HepG2 (cell line): ENCODE measurements around the gene MIER1. TPM values are rescaled to one million over a fixed set of nuclear protein-coding genes. Genes with fewer than 3 reads are reported as not detected.

Experiments used
- ARID2 ChIP-seq: sonication (generic); formaldehyde crosslinking; IDR thresholded peaks from 2 replicates; pipeline ENCODE4 v1.8.1; 2022; ENCODE audit warnings: mild to moderate bottlenecking, missing genetic modification reagents, borderline replicate concordance
- ARNTL ChIP-seq: sonication (generic); formaldehyde crosslinking; IDR thresholded peaks from 2 replicates; pipeline ENCODE4 v1.4.0; 2020; ENCODE audit warnings: mild to moderate bottlenecking, missing genetic modification reagents
- FOXA1 ChIP-seq, 2 experiments: fragments of 450-650 bp in 1 of 2; sonication (generic) in 1 of 2; formaldehyde crosslinking in 1 of 2; IDR thresholded peaks; 2 replicates each; pipeline versions ENCODE4 v1.4.0 to v1.6.1; 2016 to 2020; ENCODE audit warnings: missing genetic modification reagents in 1 of 2
- FOXA3 ChIP-seq: IDR thresholded peaks from 2 replicates; pipeline ENCODE4 v1.6.1; 2016; ENCODE audit warnings: missing genetic modification reagents, missing compliant biosample characterization
- GABPA ChIP-seq, 2 experiments: IDR thresholded peaks; 2 replicates each; pipeline ENCODE4 v1.6.1; 2011 to 2016; ENCODE audit warnings: low read depth in 2 of 2, low read length in 1 of 2, missing biosample characterization in 1 of 2, missing genetic modification characterization in 1 of 2
- GABPB1 ChIP-seq: IDR thresholded peaks from 2 replicates; pipeline ENCODE4 v1.6.1; 2016; ENCODE audit warnings: mild to moderate bottlenecking, missing genetic modification reagents, moderate library complexity, missing compliant biosample characterization
- GATAD2A ChIP-seq: IDR thresholded peaks from 2 replicates; pipeline ENCODE4 v1.6.1; 2016
- IRF1 ChIP-seq: sonication (generic); formaldehyde crosslinking; IDR thresholded peaks from 2 replicates; pipeline ENCODE4 v1.4.0; 2020; ENCODE audit warnings: low read depth, mild to moderate bottlenecking, missing genetic modification reagents
- JARID2 ChIP-seq: sonication (generic); formaldehyde crosslinking; IDR thresholded peaks from 2 replicates; pipeline ENCODE4 v1.8.1; 2023; ENCODE audit warnings: missing genetic modification reagents, inconsistent platforms; ENCODE audit not compliant: insufficient replicate concordance
- KAT8 ChIP-seq: IDR thresholded peaks from 2 replicates; pipeline ENCODE4 v1.6.1; 2016; ENCODE audit warnings: missing genetic modification reagents, missing compliant biosample characterization
- MAFK ChIP-seq, 2 experiments: IDR thresholded peaks in 1 of 2; conservative IDR thresholded peaks in 1 of 2; 2 replicates each; pipeline ENCODE4 v1.6.1; 2011; ENCODE audit warnings: improper control_type of control experiment in 2 of 2, low read length in 2 of 2
- MBNL3 ChIP-seq: fragments of 250-450 bp; sonication (Bioruptor Pico); conservative IDR thresholded peaks from 2 replicates; pipeline ENCODE4 v1.8.0; 2022; ENCODE audit warnings: mild to moderate bottlenecking, inconsistent platforms
- MLLT10 ChIP-seq: sonication (generic); formaldehyde crosslinking; IDR thresholded peaks from 2 replicates; pipeline ENCODE4 v1.4.0; 2020; ENCODE audit warnings: missing genetic modification reagents
- NCOA1 ChIP-seq: sonication (generic); formaldehyde crosslinking; IDR thresholded peaks from 2 replicates; pipeline ENCODE4 v1.9.0; 2021; ENCODE audit warnings: missing genetic modification reagents
- NCOA2 ChIP-seq: sonication (generic); formaldehyde crosslinking; IDR thresholded peaks from 2 replicates; pipeline ENCODE4 v1.8.0; 2022; ENCODE audit warnings: inconsistent platforms
- SAFB2 ChIP-seq: sonication (generic); formaldehyde crosslinking; IDR thresholded peaks from 2 replicates; pipeline ENCODE4 v1.5.1; 2020; ENCODE audit warnings: missing genetic modification reagents, low read depth, mild to moderate bottlenecking, borderline replicate concordance
- SNAPC5 ChIP-seq: sonication (generic); formaldehyde crosslinking; IDR thresholded peaks from 2 replicates; pipeline ENCODE4 v1.8.1; 2023; ENCODE audit warnings: mild to moderate bottlenecking, missing genetic modification reagents, borderline replicate concordance
- SOX5 ChIP-seq: IDR thresholded peaks from 2 replicates; pipeline ENCODE4 v1.6.1; 2016; ENCODE audit warnings: borderline replicate concordance
- TEAD3 ChIP-seq: optimal IDR thresholded peaks from 2 replicates; pipeline ENCODE3; 2016; ENCODE audit warnings: borderline replicate concordance
- THRA ChIP-seq: sonication (generic); formaldehyde crosslinking; IDR thresholded peaks from 2 replicates; pipeline ENCODE4 v1.4.0; 2020; ENCODE audit warnings: missing genetic modification reagents, borderline replicate concordance
- TIGD3 ChIP-seq: sonication (generic); formaldehyde crosslinking; IDR thresholded peaks from 2 replicates; pipeline ENCODE4 v1.5.1; 2020; ENCODE audit warnings: mild to moderate bottlenecking, missing genetic modification reagents, borderline replicate concordance
- ZBTB8A ChIP-seq: sonication (generic); formaldehyde crosslinking; IDR thresholded peaks from 2 replicates; pipeline ENCODE4 v1.4.0; 2020; ENCODE audit warnings: mild to moderate bottlenecking, low read depth, missing genetic modification reagents, borderline replicate concordance
- ZNF296 ChIP-seq: sonication (generic); formaldehyde crosslinking; conservative IDR thresholded peaks from 2 replicates; pipeline ENCODE4 v1.5.0; 2020; ENCODE audit warnings: mild to moderate bottlenecking, missing genetic modification reagents
- ZNF354B ChIP-seq: sonication (generic); formaldehyde crosslinking; IDR thresholded peaks from 2 replicates; pipeline ENCODE4 v1.8.0; 2022; ENCODE audit warnings: mild to moderate bottlenecking, missing genetic modification reagents
- ZNF451 ChIP-seq: sonication (generic); formaldehyde crosslinking; IDR thresholded peaks from 2 replicates; pipeline ENCODE4 v1.5.0; 2020; ENCODE audit warnings: mild to moderate bottlenecking, missing genetic modification reagents
- ZNF605 ChIP-seq: sonication (generic); formaldehyde crosslinking; IDR thresholded peaks from 2 replicates; pipeline ENCODE4 v1.8.0; 2022; ENCODE audit warnings: mild to moderate bottlenecking, missing genetic modification reagents
- ZNF777 ChIP-seq: sonication (generic); formaldehyde crosslinking; IDR thresholded peaks from 2 replicates; pipeline ENCODE4 v1.4.0; 2020; ENCODE audit warnings: missing genetic modification reagents
- ZNF782 ChIP-seq: sonication (generic); formaldehyde crosslinking; IDR thresholded peaks from 2 replicates; pipeline ENCODE4 v1.4.0; 2020; ENCODE audit warnings: missing genetic modification reagents, mild to moderate bottlenecking, borderline replicate concordance
- polyA plus RNA-seq, 8 experiments: library from polyadenylated mRNA; depleted of rRNA in 3 of 8; stranded (reverse) in 7 of 8; unstranded in 1 of 8; fragments of >200 nt; fragmentation: Illumina TruSeq in 4 of 8; extraction: Trizol in 4 of 8; gene quantifications; 2 replicates each; pipeline versions ENCODE4 v1.2.1 to v1.2.3, GENCODE V29; 2011 to 2016; ENCODE audit warnings: low read depth in 4 of 8, missing spikeins in 1 of 8, mixed read lengths in 1 of 8; ENCODE audit not compliant: insufficient read depth in 1 of 8
- total RNA-seq, 5 experiments: library from RNA; depleted of rRNA; stranded (reverse); fragments of >200 nt; fragmentation: Illumina TruSeq; extraction: Trizol; gene quantifications; 2 replicates each; pipeline ENCODE4 v1.2.3, GENCODE V29; 2016; ENCODE audit warnings: low read depth in 1 of 5

Gene MIER1
- total and polyA plus RNA-seq, 2 of the 13 experiments (the other 11 are each of a cell fraction or from before 2014, with no cell fraction given), result 7.0 to 30.4 TPM

- no peak for TF ChIP-seq MLLT10 (CRISPR knock-in tag)
- TF ChIP-seq TEAD3, result peak; percentile 89
- TF ChIP-seq ZNF777, result no peak
- no peak for TF ChIP-seq ZNF354B (CRISPR knock-in tag)
- no peak for TF ChIP-seq TIGD3 (CRISPR knock-in tag)
- TF ChIP-seq ZNF296 (CRISPR knock-in tag), result no peak
- no peak for TF ChIP-seq ZNF605 (CRISPR knock-in tag)
- no peak for TF ChIP-seq GABPB1
- no peak for TF ChIP-seq ARNTL (CRISPR knock-in tag)
- TF ChIP-seq THRA (CRISPR knock-in tag), result peak; percentile 70; the same call in 1 of the 2 replicates
- TF ChIP-seq ARID2 (CRISPR knock-in tag), result no peak
- no peak for TF ChIP-seq ZBTB8A (CRISPR knock-in tag)
- TF ChIP-seq GABPA (IDR thresholded peaks at IDR 0.05; ENCODE audit: low read depth, low read length), result no peak
- TF ChIP-seq GABPA (CRISPR knock-in tag; IDR thresholded peaks at IDR 0.05; ENCODE audit: low read depth), result no peak
- TF ChIP-seq SAFB2 (CRISPR knock-in tag), result no peak
- no peak for TF ChIP-seq KAT8 (CRISPR knock-in tag)
- TF ChIP-seq FOXA3 (CRISPR knock-in tag), result no peak
- TF ChIP-seq MBNL3 (CRISPR knock-in tag), result no peak
- no peak for TF ChIP-seq MAFK (conservative IDR thresholded peaks at IDR 0.05 in 1 of 2, IDR thresholded peaks at IDR 0.05 in 1 of 2; ENCODE audit: low read length in 2 of 2)
- TF ChIP-seq NCOA2 (CRISPR knock-in tag), result 0 out of 2 replicates have a peak, but pooled peaks have one; percentile 10
- TF ChIP-seq NCOA1 (CRISPR knock-in tag), result no peak
- TF ChIP-seq GATAD2A, result peak; percentile 72
- no peak for TF ChIP-seq SNAPC5 (CRISPR knock-in tag)
- TF ChIP-seq IRF1 (CRISPR knock-in tag), result no peak
- TF ChIP-seq FOXA1 (IDR thresholded peaks at IDR 0.05), result no peak
- no peak for TF ChIP-seq FOXA1 (CRISPR knock-in tag; IDR thresholded peaks at IDR 0.05)
- TF ChIP-seq SOX5 (CRISPR knock-in tag), result peak; percentile 29; the same call in 1 of the 2 replicates
- no peak for TF ChIP-seq ZNF782
- TF ChIP-seq ZNF451 (CRISPR knock-in tag), result no peak
- TF ChIP-seq JARID2 (CRISPR knock-in tag), result no peak
Observed at GRCh38 chr1:66944330-66945274, 19.8 kb downstream of the MIER1 start (continued).
